Stimulated activated CD4-positive, alpha-beta T cell treated with anti-CD3 and anti-CD28 coated beads, Interleukin-2, amount 100 ng/mL, for 24 hours (primary cell): ENCODE results near the gene SWAP70.
"Not testable (repeated sequence)": the region's sequence is repeated elsewhere in the genome, so short reads cannot be mapped to it uniquely, and the experiment has no call there.

Source experiments
- DNase-seq, 2 donors: peaks; one replicate each; pipeline ENCODE4 v3.0.0-alpha.2; 2020

SWAP70 gene

GRCh38 chr11:9663699-9664275 lies at the start of gene SWAP70:
Gene SWAP70, plus strand, starts transcription at chr11:9664077. Its CDS starts 103 bp downstream, at chr11:9664180.
- DNase-seq = peak; percentile 78 to 87

- no peak for DNase-seq
These were observed 48.8 kb upstream of the SWAP70 start for GRCh38 chr11:9615031-9615451.

- DNase-seq = no peak
These were observed 47.7 kb upstream of the SWAP70 start for GRCh38 chr11:9616042-9616675.

GRCh38 chr11:9616858-9617257 lies 47.0 kb upstream of the SWAP70 start:
- DNase-seq = peak in 1 of 2 donors; percentile 7

- DNase-seq = no peak
These were observed 45.9 kb upstream of the SWAP70 start for GRCh38 chr11:9617940-9618339.

GRCh38 chr11:9619004-9619403 lies 44.9 kb upstream of the SWAP70 start:
- DNase-seq = no peak

GRCh38 chr11:9619971-9620370 lies 43.9 kb upstream of the SWAP70 start:
- DNase-seq = no peak

- DNase-seq = not testable (repeated sequence)
These were observed 41.5 kb upstream of the SWAP70 start for GRCh38 chr11:9622353-9622752.

- not testable (repeated sequence) for DNase-seq
These were observed 40.8 kb upstream of the SWAP70 start for GRCh38 chr11:9623053-9623452.

GRCh38 chr11:9624448-9624847 lies 39.4 kb upstream of the SWAP70 start:
- no peak for DNase-seq

- no peak for DNase-seq
These were observed 38.7 kb upstream of the SWAP70 start for GRCh38 chr11:9625162-9625561.

GRCh38 chr11:9625728-9626127 lies 38.1 kb upstream of the SWAP70 start:
- DNase-seq = no peak

- DNase-seq = no peak
These were observed 37.1 kb upstream of the SWAP70 start for GRCh38 chr11:9626496-9627394.

- no peak for DNase-seq
These were observed 34.8 kb upstream of the SWAP70 start for GRCh38 chr11:9629064-9629463.

- no peak for DNase-seq
These were observed 30.2 kb upstream of the SWAP70 start for GRCh38 chr11:9633679-9634078.

- no peak for DNase-seq
These were observed 27.2 kb upstream of the SWAP70 start for GRCh38 chr11:9636691-9637090.

GRCh38 chr11:9639099-9639498 lies 24.8 kb upstream of the SWAP70 start:
- no peak for DNase-seq

GRCh38 chr11:9639985-9640384 lies 23.9 kb upstream of the SWAP70 start:
- DNase-seq = no peak

GRCh38 chr11:9642894-9643293 lies 21.0 kb upstream of the SWAP70 start:
- no peak for DNase-seq

- no peak for DNase-seq
These were observed 20.1 kb upstream of the SWAP70 start for GRCh38 chr11:9643751-9644150.

GRCh38 chr11:9645881-9646280 lies 18.0 kb upstream of the SWAP70 start:
- no peak for DNase-seq

GRCh38 chr11:9646324-9646723 lies 17.6 kb upstream of the SWAP70 start:
- no peak for DNase-seq

GRCh38 chr11:9651481-9651880 lies 12.4 kb upstream of the SWAP70 start:
- no peak for DNase-seq
